Activated CD4-positive, alpha-beta T cell treated with anti-CD3 and anti-CD28 coated beads, Interleukin-10, Interleukin-2, amounts not matched to agents 100 ng/mL and 50 ng/mL, durations not matched to agents 16 hours and 8 hours (primary cell): ENCODE data around the gene CCDC191.

Experiments used
- DNase-seq: peaks from one replicate; pipeline ENCODE4 v3.0.0-alpha.2; 2020

Gene CCDC191

DNA sequence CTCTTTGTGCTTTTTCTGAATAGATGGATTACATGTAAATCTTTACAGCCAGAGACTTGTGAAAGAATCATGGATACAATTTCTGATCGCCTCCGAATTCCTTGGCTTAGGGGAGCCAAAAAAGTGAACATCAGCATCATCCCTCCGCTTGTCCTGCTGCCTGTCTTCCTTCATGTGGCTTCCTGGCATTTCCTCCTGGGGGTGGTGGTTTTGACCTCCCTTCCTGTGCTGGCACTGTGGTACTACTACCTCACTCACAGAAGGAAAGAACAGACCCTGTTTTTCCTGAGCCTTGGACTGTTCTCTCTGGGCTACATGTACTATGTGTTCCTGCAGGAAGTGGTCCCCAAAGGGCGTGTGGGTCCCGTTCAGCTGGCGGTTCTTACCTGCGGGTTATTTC, 102.6 kb downstream of the CCDC191 start:
- DNase-seq = no peak

DNA sequence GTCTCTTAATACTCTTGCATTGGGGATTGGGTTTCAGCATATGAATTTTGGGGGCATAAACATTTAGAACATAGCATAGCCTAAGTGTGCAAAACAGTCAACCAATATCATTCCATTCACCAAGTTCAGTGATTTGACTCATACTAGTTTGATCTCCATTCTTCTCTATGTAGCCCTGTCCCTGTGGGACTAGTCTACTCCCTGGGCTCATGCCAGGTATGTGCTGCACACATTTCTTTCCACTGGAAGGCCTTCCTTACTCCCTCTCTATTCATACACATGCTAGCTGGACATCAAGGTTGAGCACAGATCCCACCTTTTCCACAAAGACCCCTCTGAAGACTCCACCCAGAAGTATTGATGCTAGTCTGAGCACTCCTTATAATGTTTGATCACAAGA, 103.4 kb downstream of the CCDC191 start:
- DNase-seq = no peak

DNA sequence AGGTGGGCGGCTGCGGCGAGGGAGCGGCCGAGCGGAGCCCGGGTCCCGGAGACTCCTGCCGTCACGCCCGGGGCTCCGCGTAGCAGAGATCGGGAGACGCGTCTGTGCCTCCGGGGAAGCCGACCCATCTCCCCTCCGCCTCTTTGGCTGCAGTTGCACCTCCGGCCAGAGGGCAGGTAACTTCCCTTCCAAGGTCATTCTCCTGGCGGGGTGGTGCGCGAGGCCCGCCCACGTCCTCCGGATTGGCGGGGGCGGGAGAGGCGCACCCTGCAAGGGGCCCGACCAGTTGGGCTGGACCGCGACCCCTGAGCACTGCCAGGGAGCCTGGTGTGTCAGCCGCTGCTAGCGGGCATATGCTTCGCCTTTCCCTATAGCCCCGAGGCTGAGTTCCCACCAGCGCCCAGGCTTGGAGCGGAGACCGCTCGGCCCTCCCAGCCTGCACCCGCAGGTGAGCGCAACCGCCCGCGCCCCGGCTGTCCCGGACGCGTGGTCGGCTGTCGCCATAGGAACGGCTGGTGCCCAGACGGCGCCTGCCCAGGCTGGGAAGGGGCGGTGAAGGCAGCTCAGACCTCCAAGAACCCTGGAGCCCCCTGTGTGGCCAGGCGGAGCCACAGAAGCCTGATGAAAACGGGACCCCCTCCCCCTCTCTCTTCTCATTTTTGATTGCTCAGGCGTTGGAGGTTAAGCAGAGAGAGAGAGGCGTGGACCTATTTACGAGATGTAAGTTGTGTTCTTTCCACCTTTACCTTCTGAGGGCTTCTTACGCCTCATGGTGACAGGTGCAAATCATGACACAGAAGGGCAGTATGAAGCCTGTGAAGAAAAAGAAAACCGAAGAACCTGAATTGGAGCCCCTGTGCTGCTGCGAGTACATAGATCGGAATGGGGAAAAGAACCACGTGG, 108.1 kb downstream of the CCDC191 start:
- DNase-seq = peak; percentile 32

DNA sequence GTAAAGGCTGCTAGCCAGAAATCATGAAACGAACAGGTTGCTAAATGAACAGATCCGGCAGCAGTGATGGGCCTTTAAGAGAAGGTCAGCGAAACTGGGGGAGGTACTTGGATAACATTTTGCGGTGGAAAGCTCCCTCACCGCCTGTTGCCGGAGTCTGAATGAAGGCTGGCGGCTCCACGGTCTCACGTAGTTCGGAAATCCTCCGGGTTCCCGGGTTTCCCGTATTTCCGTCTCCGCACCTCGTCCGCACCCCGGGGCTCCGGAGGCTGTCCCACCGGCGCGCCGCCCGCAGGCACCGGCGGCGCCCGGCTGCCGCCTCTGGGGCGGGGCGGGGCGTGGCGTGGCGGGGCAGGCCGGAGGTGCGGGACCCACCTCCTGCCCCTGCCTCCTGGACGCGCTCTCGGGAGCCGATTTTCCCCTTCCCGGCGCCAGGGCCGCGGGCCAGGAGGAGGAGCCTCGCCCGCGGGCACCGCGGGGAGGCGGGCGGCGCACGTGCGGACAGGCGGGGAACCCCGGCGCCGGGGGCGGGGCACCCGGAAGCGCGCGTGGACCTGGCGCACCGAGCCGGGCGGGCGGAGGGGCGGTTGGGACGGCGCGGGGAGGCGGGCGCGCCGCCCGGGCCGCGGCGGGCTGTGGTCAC, 108.8 kb downstream of the CCDC191 start, which contains the start of gene ZDHHC23:
TSS of gene ZDHHC23 (plus strand) at position 642 of the 643 bp plus-strand sequence. CDS start 790 bp downstream, outside the sequence.
- peak; percentile 63 for DNase-seq

DNA sequence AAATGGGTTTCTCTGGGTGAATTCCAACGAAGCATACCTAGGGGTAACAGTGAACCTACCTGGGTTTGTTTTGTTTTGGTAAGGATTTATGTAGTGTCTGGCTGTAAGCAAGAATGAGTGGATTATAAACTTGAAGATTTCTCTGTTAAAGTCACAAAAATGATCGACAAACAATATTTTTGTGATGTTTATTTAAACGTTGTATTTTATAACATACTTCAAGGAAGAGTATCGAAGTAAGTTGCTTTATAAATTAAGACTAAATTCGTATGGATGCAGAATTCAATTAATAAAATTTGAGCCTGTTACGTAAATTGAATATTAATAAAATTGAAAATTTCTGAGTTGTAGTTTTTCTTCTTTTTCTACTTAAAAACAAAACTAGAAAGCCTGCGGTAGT, 109.5 kb downstream of the CCDC191 start:
- DNase-seq = no peak

DNA sequence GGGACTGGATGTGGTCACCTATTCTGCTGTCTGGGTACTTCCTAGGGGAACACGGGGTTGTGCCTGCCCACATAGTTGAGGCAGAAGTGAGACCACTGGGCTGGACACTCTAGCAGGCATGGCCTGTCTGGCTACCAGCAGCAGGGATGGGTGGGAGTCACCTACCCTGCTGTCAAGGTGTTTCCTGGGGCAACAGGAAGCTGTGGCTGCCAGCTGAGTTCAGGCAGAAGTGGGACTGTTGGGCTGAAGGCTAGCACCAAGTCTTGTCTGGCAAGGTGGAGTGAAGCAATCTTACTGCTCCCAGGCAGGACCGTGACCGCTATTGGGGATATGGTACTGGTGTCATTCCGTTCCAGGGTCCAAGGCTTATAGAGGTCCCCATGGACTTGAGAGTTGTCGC, 128.8 kb downstream of the CCDC191 start:
- no peak for DNase-seq

DNA sequence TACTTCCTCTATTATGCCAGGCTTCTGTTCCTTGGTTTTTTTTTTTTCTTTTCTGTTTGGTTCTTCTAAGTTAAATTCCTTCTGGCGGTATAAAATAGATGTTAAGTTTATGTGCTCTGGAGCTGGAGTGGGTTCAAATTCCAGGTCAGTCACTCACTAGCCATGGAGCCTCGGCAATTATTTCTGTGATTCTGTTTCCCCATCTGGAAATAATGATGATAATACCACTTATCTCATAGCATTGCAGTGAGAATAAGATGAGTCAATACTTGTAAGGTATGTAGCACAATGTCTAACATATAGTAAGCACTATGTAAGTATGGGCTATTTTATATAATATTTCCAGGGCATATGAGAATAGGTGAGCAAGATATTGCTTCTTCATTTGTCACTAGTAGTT, 141.7 kb downstream of the CCDC191 start:
- no peak for DNase-seq
